SU-DHL-6 (cell line): ENCODE results near the gene CAPN1.

Experiments used
- H2AFZ ChIP-seq: fragments of 200-600 bp; sonication (generic); 2 replicates; pipeline ENCODE4 v1.6.1; 2014; ENCODE audit warnings: low read depth, mild to moderate bottlenecking, moderate library complexity, mixed read lengths, antibody characterized with exemption, low read length; ENCODE audit not compliant: severe bottlenecking
- H3F3A ChIP-seq: fragments of 200-600 bp; shearing (Covaris generic); 2 replicates; pipeline ENCODE4 v1.6.0; 2016; ENCODE audit warnings: antibody characterized with exemption, mild to moderate bottlenecking; ENCODE audit not compliant: insufficient read depth
- H3K27ac ChIP-seq: fragments of 200-600 bp; sonication (generic); 2 replicates; pipeline ENCODE4 v1.5.1; 2016; ENCODE audit warnings: low read depth, mild to moderate bottlenecking, low read length, moderate library complexity, mixed read lengths
- H3K27me3 ChIP-seq: fragments of 200-600 bp; sonication (generic), shearing (Covaris generic); 2 replicates; pipeline ENCODE4 v1.6.0; 2014; ENCODE audit warnings: mild to moderate bottlenecking, low read length
- H3K36me3 ChIP-seq: fragments of 200-600 bp; sonication (generic); 2 replicates; pipeline ENCODE4 v1.6.1; 2014; ENCODE audit warnings: mild to moderate bottlenecking, low read length, mixed read lengths
- H3K4me2 ChIP-seq: fragments of 300-600, 200-600 bp; shearing (Covaris generic), sonication (generic); 2 replicates; pipeline ENCODE4 v1.6.0; 2014; ENCODE audit warnings: low read length, low read depth, mild to moderate bottlenecking; ENCODE audit not compliant: poor library complexity, severe bottlenecking
- H3K4me3 ChIP-seq: fragments of 200-600 bp; sonication (generic); 2 replicates; pipeline ENCODE4 v1.5.1; 2014; ENCODE audit warnings: antibody characterized with exemption, low read length, mild to moderate bottlenecking, mixed read lengths; ENCODE audit not compliant: insufficient read depth, poor library complexity, severe bottlenecking
- H3K79me2 ChIP-seq: fragments of 200-600 bp; sonication (generic); 2 replicates; pipeline ENCODE4 v1.6.1; 2014; ENCODE audit warnings: mild to moderate bottlenecking, low read length, moderate library complexity; ENCODE audit not compliant: insufficient read depth
- H3K9ac ChIP-seq: fragments of 200-600 bp; sonication (generic); 2 replicates; pipeline ENCODE4 v1.7.0; 2014; ENCODE audit warnings: mild to moderate bottlenecking, low read length
- H3K9me2 ChIP-seq: fragments of 200-600 bp; sonication (generic); replicated peaks from 2 replicates; pipeline ENCODE4 v1.6.1; 2014; ENCODE audit warnings: low read length; ENCODE audit not compliant: insufficient read depth
- H3K9me3 ChIP-seq: fragments of 200-600 bp; sonication (generic); 2 replicates; pipeline ENCODE4 v1.6.1; 2014; ENCODE audit warnings: low read length, mixed read lengths; ENCODE audit not compliant: insufficient read depth
- H4K20me1 ChIP-seq: fragments of 200-600 bp; sonication (generic); 2 replicates; pipeline ENCODE4 v1.6.1; 2014; ENCODE audit warnings: low read depth, mild to moderate bottlenecking, antibody characterized with exemption, low read length, moderate library complexity, mixed read lengths
- EZH2phosphoT487 ChIP-seq: fragments of 200-600 bp; sonication (generic), shearing (Covaris generic); conservative IDR thresholded peaks from 2 replicates; pipeline ENCODE4 v1.6.1; 2018; ENCODE audit warnings: mild to moderate bottlenecking, antibody characterized with exemption, low read length, moderate library complexity, mixed read lengths
- TF ChIP-seq, protein P1 (sequence below): fragments of 200-600 bp; sonication (generic); IDR thresholded peaks from one replicate; pipeline ENCODE4 v1.5.1; 2017; ENCODE audit warnings: antibody characterized with exemption, mild to moderate bottlenecking, low read length, moderate library complexity; ENCODE audit not compliant: insufficient read depth, poor library complexity, severe bottlenecking

Gene CAPN1

DNA sequence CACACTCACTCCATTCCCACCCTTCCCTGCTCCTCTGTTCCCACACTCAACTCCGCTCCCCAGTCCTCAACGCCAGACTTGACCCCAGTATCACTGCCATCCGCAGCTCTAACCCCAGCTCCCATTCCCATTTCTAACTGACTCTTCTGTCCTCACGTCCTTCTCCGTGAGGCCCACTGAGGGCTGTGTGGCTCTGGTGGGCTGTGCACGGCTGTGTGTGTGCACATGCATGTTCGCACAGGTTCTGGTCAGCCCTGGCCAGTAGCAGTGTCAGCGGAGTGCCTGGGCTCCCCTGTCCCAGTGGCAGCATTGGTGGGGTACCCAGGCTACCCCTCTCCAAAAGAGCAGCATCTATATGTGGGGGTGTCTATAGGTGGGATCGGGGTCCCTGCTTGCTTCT, 5.0 kb downstream of the CAPN1 start:
- no peaks in the 10 kb centered on the region for H3K9me3 ChIP-seq
- 0 out of 2 replicates have a peak, but pooled peaks cover 5% of the 10 kb centered on the region for H3F3A ChIP-seq
- no peak overlapping the region for H3K9ac ChIP-seq
- H4K20me1 ChIP-seq, result no peaks in the 10 kb centered on the region
- H3K9me2 ChIP-seq, result no peaks in the 10 kb centered on the region
- H3K4me2 ChIP-seq, result no peak overlapping the region
- no peak for TF ChIP-seq EZH2phosphoT487
- TF ChIP-seq, protein P1, sequence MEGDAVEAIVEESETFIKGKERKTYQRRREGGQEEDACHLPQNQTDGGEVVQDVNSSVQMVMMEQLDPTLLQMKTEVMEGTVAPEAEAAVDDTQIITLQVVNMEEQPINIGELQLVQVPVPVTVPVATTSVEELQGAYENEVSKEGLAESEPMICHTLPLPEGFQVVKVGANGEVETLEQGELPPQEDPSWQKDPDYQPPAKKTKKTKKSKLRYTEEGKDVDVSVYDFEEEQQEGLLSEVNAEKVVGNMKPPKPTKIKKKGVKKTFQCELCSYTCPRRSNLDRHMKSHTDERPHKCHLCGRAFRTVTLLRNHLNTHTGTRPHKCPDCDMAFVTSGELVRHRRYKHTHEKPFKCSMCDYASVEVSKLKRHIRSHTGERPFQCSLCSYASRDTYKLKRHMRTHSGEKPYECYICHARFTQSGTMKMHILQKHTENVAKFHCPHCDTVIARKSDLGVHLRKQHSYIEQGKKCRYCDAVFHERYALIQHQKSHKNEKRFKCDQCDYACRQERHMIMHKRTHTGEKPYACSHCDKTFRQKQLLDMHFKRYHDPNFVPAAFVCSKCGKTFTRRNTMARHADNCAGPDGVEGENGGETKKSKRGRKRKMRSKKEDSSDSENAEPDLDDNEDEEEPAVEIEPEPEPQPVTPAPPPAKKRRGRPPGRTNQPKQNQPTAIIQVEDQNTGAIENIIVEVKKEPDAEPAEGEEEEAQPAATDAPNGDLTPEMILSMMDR, result no peak
- H3K4me3 ChIP-seq, result no peak overlapping the region
- H2AFZ ChIP-seq, result no peak overlapping the region
- H3K27ac ChIP-seq, result no peak overlapping the region
- H3K27me3 ChIP-seq, result no peaks in the 10 kb centered on the region
- H3K36me3 ChIP-seq, result 0 out of 2 replicates have a peak, but pooled peaks cover 2% of the 10 kb centered on the region
- peaks cover 6% of the 10 kb centered on the region; the same call in 1 of the 2 replicates for H3K79me2 ChIP-seq

DNA sequence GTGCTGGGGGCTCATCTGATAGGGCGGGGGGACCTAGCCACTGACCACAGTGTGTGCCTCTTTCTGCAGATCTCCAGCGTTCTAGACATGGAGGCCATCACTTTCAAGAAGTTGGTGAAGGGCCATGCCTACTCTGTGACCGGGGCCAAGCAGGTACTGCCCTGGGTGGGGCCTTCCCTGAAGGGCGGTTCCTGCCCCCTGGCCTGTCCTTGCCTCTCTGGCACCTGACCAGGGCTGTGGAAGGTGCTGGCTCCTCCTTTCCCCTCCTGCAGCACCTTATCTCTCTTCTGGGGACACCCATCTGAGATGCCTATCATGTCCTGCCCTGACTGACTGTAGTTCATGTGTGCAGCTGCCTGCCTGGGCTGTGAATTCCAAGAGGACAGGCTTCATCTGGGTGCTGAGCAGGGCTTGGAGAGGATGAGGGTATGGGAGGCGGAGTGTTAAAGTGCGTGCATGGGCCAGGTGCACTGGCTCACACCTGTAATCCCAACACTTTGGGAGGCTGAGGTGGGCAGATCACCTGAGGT, 5.5 kb downstream of the CAPN1 start:
- no peaks in the 10 kb centered on the region for H3K9me3 ChIP-seq
- H3K4me3 ChIP-seq, result no peak overlapping the region
- H3K36me3 ChIP-seq, result peaks cover 3% of the 10 kb centered on the region; the same call in 1 of the 2 replicates

DNA sequence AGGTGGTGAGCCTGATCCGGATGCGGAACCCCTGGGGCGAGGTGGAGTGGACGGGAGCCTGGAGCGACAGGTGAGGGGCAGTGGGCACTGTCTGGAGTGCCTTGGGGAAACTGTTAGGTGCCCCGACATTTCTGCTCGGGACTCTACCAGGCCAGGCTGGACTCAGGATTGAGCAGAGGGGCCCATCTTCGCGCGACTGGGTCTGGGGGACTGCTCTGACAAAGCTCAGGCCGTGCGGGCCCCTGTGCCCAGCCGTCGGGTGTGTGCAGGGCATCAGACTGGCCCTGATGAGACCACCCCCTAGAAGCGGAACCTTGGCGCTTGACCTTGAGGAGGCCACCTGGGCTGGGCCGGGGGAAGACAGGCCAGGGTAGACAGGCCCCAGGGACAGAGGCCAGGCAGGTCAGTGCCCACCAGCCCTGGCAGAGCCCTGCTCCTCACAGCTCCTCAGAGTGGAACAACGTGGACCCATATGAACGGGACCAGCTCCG, 6.3 kb downstream of the CAPN1 start:
- H3K4me2 ChIP-seq, result no peak overlapping the region
- TF ChIP-seq, protein P1, result no peak
- TF ChIP-seq EZH2phosphoT487, result no peak
- no peaks in the 10 kb centered on the region for H3K79me2 ChIP-seq
- H3K4me3 ChIP-seq, result no peak overlapping the region
- peaks cover 5% of the 10 kb centered on the region; the same call in 1 of the 2 replicates for H3K36me3 ChIP-seq
- no peaks in the 10 kb centered on the region for H3K9me2 ChIP-seq
- no peaks in the 10 kb centered on the region for H3K9me3 ChIP-seq
- peaks cover 13% of the 10 kb centered on the region; the same call in 1 of the 2 replicates for H3F3A ChIP-seq
- no peaks in the 10 kb centered on the region for H3K27me3 ChIP-seq
- H3K27ac ChIP-seq, result no peak overlapping the region
- no peak overlapping the region for H2AFZ ChIP-seq
- H4K20me1 ChIP-seq, result no peaks in the 10 kb centered on the region
- H3K9ac ChIP-seq, result no peak overlapping the region

More for the DNA sequence above, 5.5 kb downstream of the CAPN1 start:
- Histone ChIP-seq H3K27ac (no peak overlapping the region), H3K9me2 (no peaks in the 10 kb centered on the region), H3F3A (peaks cover 10% of the 10 kb centered on the region; the same call in 1 of the 2 replicates), H2AFZ (no peak overlapping the region), H3K79me2 (peaks cover 3% of the 10 kb centered on the region; the same call in 1 of the 2 replicates), H4K20me1 (no peaks in the 10 kb centered on the region), H3K4me2 (no peak overlapping the region), H3K9ac (no peak overlapping the region), H3K27me3 (no peaks in the 10 kb centered on the region)
- no peak for TF ChIP-seq EZH2phosphoT487
- TF ChIP-seq, protein P1, result no peak
